ENCODE measurements around the gene RNF157.
"Not testable (repeated sequence)": the region's sequence is repeated elsewhere in the genome, so short reads cannot be mapped to it uniquely, and the experiment has no call there.

RNF157 gene

GRCh38 chr17:76254275-76254674, 14.0 kb upstream of the RNF157 start:
- no peak for DNase-seq (ENCODE audit: low spot score)

- DNase-seq (ENCODE audit: low spot score): no peak
Measured at GRCh38 chr17:76253841-76254240, 13.5 kb upstream of the RNF157 start.

GRCh38 chr17:76252967-76253766, 12.9 kb upstream of the RNF157 start:
- DNase-seq (ENCODE audit: low spot score): not testable (repeated sequence)

GRCh38 chr17:76252040-76252954, 12.0 kb upstream of the RNF157 start:
- peak; percentile 44 for DNase-seq (ENCODE audit: low spot score)

- DNase-seq (ENCODE audit: low spot score): no peak
Measured at GRCh38 chr17:76251478-76252039, 11.3 kb upstream of the RNF157 start.

- no peak for DNase-seq (ENCODE audit: low spot score)
Measured at GRCh38 chr17:76250141-76250540, 9.8 kb upstream of the RNF157 start.

GRCh38 chr17:76248013-76248782, 7.9 kb upstream of the RNF157 start:
- DNase-seq (ENCODE audit: low spot score): no peak

GRCh38 chr17:76247304-76247703, 7.0 kb upstream of the RNF157 start:
- DNase-seq (ENCODE audit: low spot score): no peak

- DNase-seq (ENCODE audit: low spot score): peak; percentile 48
Measured at GRCh38 chr17:76246080-76247066, 6.1 kb upstream of the RNF157 start.

- not testable (repeated sequence) for DNase-seq (ENCODE audit: low spot score)
Measured at GRCh38 chr17:76244721-76245120, 4.4 kb upstream of the RNF157 start.

- no peak for DNase-seq (ENCODE audit: low spot score)
Measured at GRCh38 chr17:76243826-76244679, 3.8 kb upstream of the RNF157 start.

- no peak for DNase-seq (ENCODE audit: low spot score)
Measured at GRCh38 chr17:76241691-76242255, 1.5 kb upstream of the RNF157 start.

GRCh38 chr17:76241204-76241538, 878 bp upstream of the RNF157 start:
- DNase-seq (ENCODE audit: low spot score): no peak

GRCh38 chr17:76239538-76240274, 587 bp downstream of the RNF157 start:
- DNase-seq (ENCODE audit: low spot score): no peak

- no peak for DNase-seq (ENCODE audit: low spot score)
Measured at GRCh38 chr17:76238847-76239537, 1.3 kb downstream of the RNF157 start.

GRCh38 chr17:76237859-76238313, 2.4 kb downstream of the RNF157 start:
- no peak for DNase-seq (ENCODE audit: low spot score)

GRCh38 chr17:76236603-76237002, 3.7 kb downstream of the RNF157 start:
- no peak for DNase-seq (ENCODE audit: low spot score)

- no peak for DNase-seq (ENCODE audit: low spot score)
Measured at GRCh38 chr17:76235883-76236282, 4.4 kb downstream of the RNF157 start.
